ENCODE data around the gene TBC1D5. TPM values are rescaled to one million over a fixed set of nuclear protein-coding genes. Genes with fewer than 3 reads are reported as not detected.

TBC1D5 gene
- total RNA-seq, 1 experiment from 2014 or later, result 38.3 TPM

GRCh38 chr3:17307482-17307881, 434.9 kb downstream of the TBC1D5 start:
- Mint-ChIP-seq H3K27me3 (ENCODE audit: unreplicated experiment) (no peaks in the 10 kb centered on the region), H3K4me3 (ENCODE audit: low read depth, unreplicated experiment) (no peak overlapping the region), H3K4me1 (ENCODE audit: low read depth, unreplicated experiment) (no peaks in the 10 kb centered on the region), H3K27ac (ENCODE audit: unreplicated experiment) (no peak overlapping the region), H3K9me3 (ENCODE audit: low read depth, unreplicated experiment) (no peaks in the 10 kb centered on the region), H3K36me3 (ENCODE audit: insufficient read depth, unreplicated experiment) (no peaks in the 10 kb centered on the region)
- CTCF ChIA-PET, result interaction anchor here (0.6 kb wide), 1 partner anchor 223 kb away, joined by 5 read pairs; no protein-coding TSS in a partner anchor
- intact Hi-C loops (cut with micrococcal nuclease; ENCODE audit: unreplicated experiment), result loop anchor here (1.0 kb wide), 1 partner anchor 106 kb away; no protein-coding TSS in a partner anchor
- no TSS peak for BruUV-seq (replicated peaks)
- TF ChIP-seq CTCF (IDR thresholded peaks at IDR 0.05; ENCODE audit: unreplicated experiment), result no peak
- DNase-seq, result no peak

GRCh38 chr3:17304969-17305368, 437.5 kb downstream of the TBC1D5 start:
- intact Hi-C loops (cut with micrococcal nuclease; ENCODE audit: unreplicated experiment), result no loop called here
- Mint-ChIP-seq H3K36me3 (ENCODE audit: insufficient read depth, unreplicated experiment) (no peaks in the 10 kb centered on the region), H3K4me1 (ENCODE audit: low read depth, unreplicated experiment) (no peaks in the 10 kb centered on the region), H3K4me3 (ENCODE audit: low read depth, unreplicated experiment) (no peak overlapping the region), H3K9me3 (ENCODE audit: low read depth, unreplicated experiment) (no peaks in the 10 kb centered on the region), H3K27me3 (ENCODE audit: unreplicated experiment) (no peaks in the 10 kb centered on the region), H3K27ac (ENCODE audit: unreplicated experiment) (no peak overlapping the region)
- BruUV-seq (replicated peaks), result no TSS peak
- CTCF ChIA-PET, result no interaction called here
- no peak for TF ChIP-seq CTCF (IDR thresholded peaks at IDR 0.05; ENCODE audit: unreplicated experiment)
- DNase-seq, result no peak

GRCh38 chr3:17302774-17303173, 439.7 kb downstream of the TBC1D5 start:
- intact Hi-C loops (cut with micrococcal nuclease; ENCODE audit: unreplicated experiment), result no loop called here
- no TSS peak for BruUV-seq (replicated peaks)
- CTCF ChIA-PET, result no interaction called here
- no peaks in the 10 kb centered on the region for H3K4me1 Mint-ChIP-seq (ENCODE audit: low read depth, unreplicated experiment)
- no peaks in the 10 kb centered on the region for H3K36me3 Mint-ChIP-seq (ENCODE audit: insufficient read depth, unreplicated experiment)
- no peak for DNase-seq
- no peak overlapping the region for H3K27ac Mint-ChIP-seq (ENCODE audit: unreplicated experiment)
- H3K27me3 Mint-ChIP-seq (ENCODE audit: unreplicated experiment), result no peaks in the 10 kb centered on the region
- H3K9me3 Mint-ChIP-seq (ENCODE audit: low read depth, unreplicated experiment), result no peaks in the 10 kb centered on the region
- H3K4me3 Mint-ChIP-seq (ENCODE audit: low read depth, unreplicated experiment), result no peak overlapping the region
- no peak for TF ChIP-seq CTCF (IDR thresholded peaks at IDR 0.05; ENCODE audit: unreplicated experiment)

- no peaks in the 10 kb centered on the region for H3K9me3 Mint-ChIP-seq (ENCODE audit: low read depth, unreplicated experiment)
- no peak overlapping the region for H3K4me3 Mint-ChIP-seq (ENCODE audit: low read depth, unreplicated experiment)
- no peaks in the 10 kb centered on the region for H3K4me1 Mint-ChIP-seq (ENCODE audit: low read depth, unreplicated experiment)
- DNase-seq, result no peak
- intact Hi-C loops (cut with micrococcal nuclease; ENCODE audit: unreplicated experiment), result no loop called here
- H3K27me3 Mint-ChIP-seq (ENCODE audit: unreplicated experiment), result no peaks in the 10 kb centered on the region
- TF ChIP-seq CTCF (IDR thresholded peaks at IDR 0.05; ENCODE audit: unreplicated experiment), result no peak
- CTCF ChIA-PET, result no interaction called here
- no peak overlapping the region for H3K27ac Mint-ChIP-seq (ENCODE audit: unreplicated experiment)
- H3K36me3 Mint-ChIP-seq (ENCODE audit: insufficient read depth, unreplicated experiment), result no peaks in the 10 kb centered on the region
- no TSS peak for BruUV-seq (replicated peaks)
These were observed 440.3 kb downstream of the TBC1D5 start for GRCh38 chr3:17302170-17302569.

Data from Calu3 (cell line).